Kidney epithelial cell (primary cell): ENCODE measurements around the gene SYNDIG1. TPM values are rescaled to one million over a fixed set of nuclear protein-coding genes. Genes with fewer than 3 reads are reported as not detected.

ENCODE experiments used
- DNase-seq: peaks from one replicate; pipeline ENCODE4 v3.0.0-alpha.2; 2010; ENCODE audit warnings: low read depth
- H3K27me3 ChIP-seq: 2 replicates; pipeline ENCODE4 v1.6.0; 2011; ENCODE audit warnings: low read length; ENCODE audit not compliant: control insufficient read depth, insufficient read depth
- H3K36me3 ChIP-seq: 2 replicates; pipeline ENCODE4 v1.5.1; 2011; ENCODE audit warnings: low read length; ENCODE audit not compliant: control insufficient read depth, insufficient read depth
- H3K4me3 ChIP-seq: 2 replicates; pipeline ENCODE4 v1.5.1; 2011; ENCODE audit warnings: low read depth, mild to moderate bottlenecking, control low read depth, low read length
- total RNA-seq: library from RNA; depleted of rRNA; stranded (reverse); fragments of >200 nt; gene quantifications from 2 replicates; pipeline ENCODE4 v1.2.3, GENCODE V29; 2015
- TF ChIP-seq, protein P1 (sequence below): IDR thresholded peaks from 2 replicates; pipeline ENCODE4 v1.5.1; 2011; ENCODE audit warnings: mild to moderate bottlenecking, moderate library complexity, low read length, control low read depth, inconsistent platforms; ENCODE audit not compliant: insufficient read depth, poor library complexity, severe bottlenecking

The SYNDIG1 gene
- total RNA-seq, 1 donor from 2014 or later = 0.67 TPM

- no peaks in the 10 kb centered on the region for H3K27me3 ChIP-seq
- no peaks in the 10 kb centered on the region for H3K36me3 ChIP-seq
- TF ChIP-seq, protein P1, sequence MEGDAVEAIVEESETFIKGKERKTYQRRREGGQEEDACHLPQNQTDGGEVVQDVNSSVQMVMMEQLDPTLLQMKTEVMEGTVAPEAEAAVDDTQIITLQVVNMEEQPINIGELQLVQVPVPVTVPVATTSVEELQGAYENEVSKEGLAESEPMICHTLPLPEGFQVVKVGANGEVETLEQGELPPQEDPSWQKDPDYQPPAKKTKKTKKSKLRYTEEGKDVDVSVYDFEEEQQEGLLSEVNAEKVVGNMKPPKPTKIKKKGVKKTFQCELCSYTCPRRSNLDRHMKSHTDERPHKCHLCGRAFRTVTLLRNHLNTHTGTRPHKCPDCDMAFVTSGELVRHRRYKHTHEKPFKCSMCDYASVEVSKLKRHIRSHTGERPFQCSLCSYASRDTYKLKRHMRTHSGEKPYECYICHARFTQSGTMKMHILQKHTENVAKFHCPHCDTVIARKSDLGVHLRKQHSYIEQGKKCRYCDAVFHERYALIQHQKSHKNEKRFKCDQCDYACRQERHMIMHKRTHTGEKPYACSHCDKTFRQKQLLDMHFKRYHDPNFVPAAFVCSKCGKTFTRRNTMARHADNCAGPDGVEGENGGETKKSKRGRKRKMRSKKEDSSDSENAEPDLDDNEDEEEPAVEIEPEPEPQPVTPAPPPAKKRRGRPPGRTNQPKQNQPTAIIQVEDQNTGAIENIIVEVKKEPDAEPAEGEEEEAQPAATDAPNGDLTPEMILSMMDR = no peak
- no peak for DNase-seq
- no peak overlapping the region for H3K4me3 ChIP-seq
Measured at GRCh38 chr20:24651976-24652345, 182.5 kb downstream of the SYNDIG1 start.

GRCh38 chr20:24653306-24653705 is 183.9 kb downstream of the SYNDIG1 start:
- TF ChIP-seq, protein P1 = no peak
- no peak for DNase-seq

DNA sequence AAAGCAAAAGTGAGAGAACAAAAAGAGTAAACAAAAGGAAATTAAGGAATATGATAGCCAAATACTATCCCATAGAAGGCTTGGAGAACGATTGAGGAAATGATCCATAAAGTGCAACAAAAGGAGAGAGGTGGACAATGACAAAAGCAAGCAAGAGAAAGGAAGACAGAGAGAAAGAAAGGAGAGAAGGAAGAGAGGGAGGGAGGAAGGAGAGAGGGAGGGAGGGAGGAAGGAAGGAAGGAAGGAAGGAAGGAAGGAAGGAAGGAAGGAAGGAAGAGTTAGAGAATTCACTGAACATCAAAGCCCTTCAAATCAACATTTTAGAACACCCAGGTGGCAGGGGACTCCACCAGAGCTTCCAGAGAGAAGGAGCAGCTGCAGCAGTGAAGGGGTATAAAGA is 185.0 kb downstream of the SYNDIG1 start:
- TF ChIP-seq, protein P1 = no peak
- DNase-seq = no peak
- H3K27me3 ChIP-seq = no peaks in the 10 kb centered on the region
- no peaks in the 10 kb centered on the region for H3K36me3 ChIP-seq
- no peak overlapping the region for H3K4me3 ChIP-seq

More at GRCh38 chr20:24653306-24653705, 183.9 kb downstream of the SYNDIG1 start:
- H3K27me3 ChIP-seq = no peaks in the 10 kb centered on the region
- no peak overlapping the region for H3K4me3 ChIP-seq
- no peaks in the 10 kb centered on the region for H3K36me3 ChIP-seq

GRCh38 chr20:24656391-24656790 is 187.0 kb downstream of the SYNDIG1 start:
- TF ChIP-seq, protein P1 = no peak
- no peaks in the 10 kb centered on the region for H3K36me3 ChIP-seq

DNA sequence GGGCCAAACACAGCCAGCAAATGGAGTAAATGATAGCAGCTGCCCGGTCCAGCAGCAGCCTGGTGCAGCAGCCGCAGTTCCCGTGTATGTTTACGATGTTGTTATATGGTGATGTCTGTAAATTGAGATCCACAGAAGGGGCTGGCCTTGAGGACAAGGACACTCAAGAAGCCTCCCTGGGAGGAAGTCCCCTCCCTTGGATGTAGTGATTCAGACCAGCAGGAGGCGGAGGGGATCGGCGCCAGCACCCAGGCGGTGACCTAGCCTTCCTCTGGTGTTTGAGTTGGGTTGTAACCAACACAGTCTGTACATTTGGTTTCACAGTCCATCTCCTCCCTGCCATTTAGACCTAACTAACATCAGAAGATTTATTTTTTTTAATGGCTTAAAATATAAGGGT is 187.8 kb downstream of the SYNDIG1 start:
- H3K27me3 ChIP-seq = peaks cover 2% of the 10 kb centered on the region
- DNase-seq = no peak
- no peaks in the 10 kb centered on the region for H3K36me3 ChIP-seq
- TF ChIP-seq, protein P1 = no peak
- H3K4me3 ChIP-seq = no peak overlapping the region

More at GRCh38 chr20:24656391-24656790, 187.0 kb downstream of the SYNDIG1 start:
- H3K4me3 ChIP-seq = no peak overlapping the region
- no peak for DNase-seq
- no peaks in the 10 kb centered on the region for H3K27me3 ChIP-seq

DNA sequence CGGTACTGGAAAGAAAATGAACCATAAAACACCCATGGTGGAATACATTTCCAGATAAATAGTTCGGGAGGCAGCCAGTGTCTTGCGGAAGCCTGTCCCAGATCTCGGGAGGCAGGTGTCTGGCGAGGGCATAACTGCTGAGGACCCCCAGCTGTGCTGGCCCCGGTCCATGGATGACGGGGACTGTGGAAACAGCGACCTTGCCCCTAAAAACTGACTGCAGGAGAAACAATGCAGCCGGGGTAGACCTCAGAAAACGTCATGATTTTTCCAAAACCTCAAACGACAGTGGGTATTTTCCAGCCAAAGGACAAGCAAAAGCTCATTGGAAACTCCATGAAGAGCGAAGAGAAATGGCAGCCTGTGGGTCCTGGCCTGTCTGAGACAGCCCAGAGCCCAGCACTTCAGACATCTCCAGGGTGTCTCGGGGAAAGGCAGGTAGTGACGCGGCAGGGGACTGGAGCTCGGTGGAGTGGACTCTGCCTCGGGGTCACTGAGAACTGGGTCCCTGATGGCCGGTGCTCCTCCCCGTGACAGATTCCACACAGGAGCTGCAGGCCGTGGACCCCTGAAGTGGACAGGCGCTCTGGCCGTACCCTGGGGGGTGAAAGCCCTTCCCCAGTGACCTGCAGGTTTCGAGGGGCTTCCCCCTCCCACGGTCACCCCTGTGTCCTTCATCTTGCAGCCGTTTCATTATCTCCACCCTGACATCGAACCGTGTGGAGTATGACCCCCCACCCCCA is 188.6 kb downstream of the SYNDIG1 start:
- TF ChIP-seq, protein P1 = no peak
- Histone ChIP-seq H3K4me3 (no peak overlapping the region), H3K27me3 (peaks cover 2% of the 10 kb centered on the region), H3K36me3 (no peaks in the 10 kb centered on the region)
- DNase-seq = no peak
